HG03045 (cell line): Measurements from ENCODE around the gene ADAM10.
A peak's percentile ranks its signal among the peaks of the same experiment; 100 is the strongest.

Experiments
- ATAC-seq: cut with Tn5 transposase; IDR thresholded peaks from one replicate; pipeline ENCODE4 v1.9.1; 2021; ENCODE audit warnings: mild to moderate bottlenecking, moderate library complexity; ENCODE audit not compliant: unreplicated experiment

Gene ADAM10

GRCh38 chr15:58760385-58761009, 11.0 kb upstream of the ADAM10 start:
- no peak for ATAC-seq

- no peak for ATAC-seq
These were observed 8.6 kb upstream of the ADAM10 start for GRCh38 chr15:58758141-58758540.

GRCh38 chr15:58755956-58756355, 6.4 kb upstream of the ADAM10 start:
- ATAC-seq, result no peak

GRCh38 chr15:58755350-58755749, 5.8 kb upstream of the ADAM10 start:
- no peak for ATAC-seq

GRCh38 chr15:58752716-58753115, 3.2 kb upstream of the ADAM10 start:
- no peak for ATAC-seq

DNA sequence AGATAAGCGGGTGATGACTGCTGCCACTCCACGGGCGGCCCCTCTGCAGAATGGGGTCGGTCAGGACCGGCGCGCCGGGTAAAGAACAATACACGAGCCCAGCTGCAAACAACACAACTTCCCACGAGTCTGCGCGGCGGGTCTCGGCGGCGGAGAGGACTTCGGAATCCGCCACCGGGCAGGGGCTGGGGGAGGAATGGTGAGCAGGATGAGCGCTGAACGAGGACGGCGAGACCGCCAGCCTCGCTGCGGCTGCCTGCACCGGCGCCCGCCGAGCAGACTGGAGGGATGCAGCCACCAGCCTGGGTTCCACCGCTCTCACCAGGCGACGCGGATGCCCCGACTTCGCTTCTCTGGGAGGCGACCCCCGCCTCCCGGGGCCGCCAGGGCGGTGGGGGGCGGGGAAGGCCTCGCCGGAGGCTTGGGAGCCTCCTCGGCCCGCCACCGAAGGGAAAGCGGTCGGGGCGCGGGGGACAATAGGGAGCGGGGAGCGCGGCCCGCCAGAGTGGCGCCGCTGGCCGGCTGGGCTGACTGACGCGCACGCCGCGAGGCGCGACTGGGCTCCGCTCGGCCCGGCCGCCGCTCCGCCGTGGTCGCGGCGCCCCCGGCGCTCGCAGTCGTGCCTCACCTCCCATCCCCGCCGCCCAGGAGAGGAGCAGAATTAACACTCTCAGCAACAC, 515 bp downstream of the ADAM10 start:
- ATAC-seq, result peak; percentile 38

DNA sequence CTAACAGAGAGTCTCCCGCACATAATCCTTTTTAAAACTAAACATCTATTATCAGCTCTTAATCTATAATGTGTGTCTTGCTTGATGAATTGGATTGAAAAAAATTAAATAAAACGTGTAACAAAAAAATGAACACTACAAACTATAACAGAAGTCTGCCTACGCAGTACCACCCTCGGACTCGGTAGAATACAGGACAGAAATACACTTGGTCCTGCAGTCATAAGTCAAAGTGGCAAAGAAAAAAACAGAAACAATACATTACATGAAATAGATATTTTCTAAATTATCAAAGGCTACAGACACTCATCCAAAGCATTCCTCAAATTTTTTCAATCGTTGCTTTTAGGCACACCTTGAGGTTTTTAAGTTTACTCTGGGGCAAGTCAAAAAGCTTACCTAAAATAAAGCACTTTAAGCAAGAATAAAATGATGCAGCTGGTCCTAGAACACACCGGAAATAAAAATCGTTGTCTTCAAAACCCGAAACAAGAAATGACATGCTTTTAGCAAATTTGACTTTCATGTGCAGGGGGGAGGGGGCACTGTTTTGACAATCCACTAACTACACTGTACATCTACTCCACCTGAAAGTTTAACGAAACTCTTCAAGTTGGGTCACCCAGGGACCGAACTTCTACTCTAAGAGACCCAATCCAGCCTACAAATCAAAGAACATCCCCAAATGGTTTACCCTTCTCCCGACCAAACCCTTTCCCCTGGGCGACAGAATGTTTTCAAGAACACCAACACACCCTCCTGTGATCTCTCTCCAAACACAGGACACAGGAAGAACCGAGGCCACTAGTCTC, 1.3 kb downstream of the ADAM10 start:
- no peak for ATAC-seq

DNA sequence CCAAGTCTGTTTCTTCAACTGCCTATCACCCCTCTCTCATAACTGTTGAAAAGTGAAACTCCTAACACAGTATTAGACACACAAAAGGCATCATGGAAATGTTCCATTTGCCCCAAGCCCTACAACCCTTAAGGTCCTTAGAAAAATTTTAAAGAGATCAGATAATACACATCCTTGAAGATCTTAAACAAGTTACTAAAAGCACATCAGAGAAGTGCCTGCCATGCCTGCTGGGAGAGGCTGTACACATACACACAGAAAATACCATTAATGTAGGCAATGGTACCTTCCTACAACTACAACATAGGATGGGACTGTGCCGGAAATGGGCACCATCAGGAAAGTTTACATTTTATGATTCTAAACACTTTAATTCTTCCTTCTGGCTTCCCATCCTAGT, 3.3 kb downstream of the ADAM10 start:
- no peak for ATAC-seq

DNA sequence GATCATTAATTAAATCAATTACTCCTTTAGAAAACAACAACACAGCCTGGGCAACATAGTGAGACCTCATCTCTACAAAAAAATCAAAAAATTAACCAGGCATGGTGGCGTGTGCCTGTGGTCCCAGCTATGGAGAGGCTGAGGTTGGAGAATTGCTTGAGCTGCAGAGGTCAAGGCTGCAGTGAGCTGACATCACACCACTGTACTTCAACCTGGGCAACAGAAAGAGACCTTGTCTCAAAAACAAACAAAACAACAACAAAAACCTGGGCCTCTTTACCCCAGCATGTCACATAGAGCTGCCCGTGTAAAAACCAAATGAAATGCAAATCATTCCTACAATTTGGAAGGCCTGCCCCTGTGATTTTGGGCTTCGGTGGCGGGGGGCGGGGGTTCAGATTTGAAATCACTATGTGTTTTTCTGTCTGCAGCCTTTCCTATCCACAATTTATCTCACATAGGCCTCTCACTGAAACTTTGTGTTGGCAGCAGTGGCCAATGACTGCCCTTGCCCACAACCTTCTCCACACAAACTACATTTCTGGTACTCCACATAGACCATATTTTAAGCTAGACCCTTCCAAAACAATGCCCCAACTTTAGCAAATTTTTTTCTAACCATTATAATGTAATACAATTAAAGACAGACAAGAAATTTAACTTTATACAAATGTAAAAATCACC, 6.5 kb downstream of the ADAM10 start:
- no peak for ATAC-seq

DNA sequence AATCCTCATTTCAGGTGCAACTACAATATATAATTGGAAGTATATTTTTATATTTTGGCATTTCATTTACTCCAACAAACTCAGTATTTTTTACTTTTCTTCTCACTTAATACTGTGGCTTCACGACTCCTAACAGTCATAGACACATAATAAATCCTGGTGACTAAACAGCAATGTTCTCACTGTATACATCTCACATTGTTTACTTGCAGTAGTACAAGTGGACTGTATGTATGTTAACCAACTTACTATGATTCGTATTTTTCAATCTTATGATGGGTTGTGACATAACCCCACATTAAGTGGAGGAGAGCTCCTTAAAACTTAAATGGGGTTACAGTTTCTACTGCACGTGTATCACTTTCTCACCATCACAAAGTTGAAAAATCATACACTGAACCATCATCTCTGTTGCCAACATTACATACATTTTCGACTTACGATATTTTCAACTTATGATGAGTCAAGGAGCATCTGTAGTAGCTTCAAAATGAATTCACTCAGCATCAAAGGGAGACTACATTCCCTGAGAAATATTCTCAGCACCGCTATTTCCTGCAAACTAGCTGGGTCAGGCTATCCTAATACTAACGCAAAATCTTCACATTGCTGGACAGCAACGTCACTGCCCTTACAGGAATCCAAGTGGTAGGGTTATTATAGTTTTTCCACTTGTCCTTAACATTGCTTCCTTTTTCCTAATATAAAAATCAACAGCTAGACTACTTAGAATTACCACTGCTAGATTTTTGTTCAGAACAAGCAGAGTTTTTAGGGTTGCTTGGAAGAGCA, 7.3 kb downstream of the ADAM10 start:
- ATAC-seq, result no peak

GRCh38 chr15:58741032-58741431, 8.5 kb downstream of the ADAM10 start:
- ATAC-seq, result no peak

DNA sequence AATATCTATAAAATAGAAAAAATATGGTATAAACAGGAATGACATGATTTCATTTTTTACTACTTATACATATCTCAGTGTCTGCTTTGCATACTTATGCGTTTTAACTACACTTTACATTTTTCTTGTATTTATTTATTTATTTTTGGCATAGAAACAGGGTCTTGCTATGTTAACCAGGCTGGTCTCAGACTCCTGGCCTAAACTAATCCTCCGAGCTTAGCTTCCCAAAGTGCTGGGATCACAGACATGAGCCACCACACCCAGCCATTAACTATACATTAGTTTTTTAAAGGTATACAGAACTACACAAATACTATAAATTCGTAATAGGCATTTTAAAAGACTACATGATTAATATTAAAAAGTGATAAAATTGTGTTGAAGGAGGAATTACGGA, 9.1 kb downstream of the ADAM10 start:
- no peak for ATAC-seq

DNA sequence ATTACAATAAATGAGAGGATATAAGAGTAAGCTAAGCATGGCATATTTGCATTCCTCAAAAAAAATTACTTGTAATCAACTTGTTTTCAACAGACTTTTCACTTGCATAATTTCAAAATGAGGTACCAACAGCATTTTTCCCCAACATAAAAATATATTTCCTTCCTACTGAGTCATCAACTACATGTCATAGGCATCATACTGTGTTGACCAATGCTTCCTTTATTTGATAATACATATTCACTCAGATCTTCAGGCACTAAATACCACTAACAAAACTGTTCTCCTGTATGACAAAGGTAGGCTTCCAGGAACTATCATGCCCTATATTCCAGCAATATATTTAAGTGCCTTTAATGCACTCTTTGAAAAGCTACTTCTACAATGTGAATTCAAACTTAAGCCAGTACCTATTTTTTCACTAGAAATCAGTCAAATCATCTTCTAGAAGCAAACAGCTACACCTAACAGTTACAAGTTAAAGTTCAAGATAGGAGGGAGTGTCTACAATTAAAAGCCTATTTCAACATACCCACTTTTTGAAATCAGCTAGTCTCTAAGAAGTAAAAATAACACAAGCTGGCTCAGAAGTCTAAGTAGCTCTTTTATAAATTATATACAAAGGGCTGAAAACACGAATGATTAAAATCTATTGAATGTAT, 11.3 kb downstream of the ADAM10 start:
- no peak for ATAC-seq

GRCh38 chr15:58737298-58737697, 12.2 kb downstream of the ADAM10 start:
- ATAC-seq, result no peak

DNA sequence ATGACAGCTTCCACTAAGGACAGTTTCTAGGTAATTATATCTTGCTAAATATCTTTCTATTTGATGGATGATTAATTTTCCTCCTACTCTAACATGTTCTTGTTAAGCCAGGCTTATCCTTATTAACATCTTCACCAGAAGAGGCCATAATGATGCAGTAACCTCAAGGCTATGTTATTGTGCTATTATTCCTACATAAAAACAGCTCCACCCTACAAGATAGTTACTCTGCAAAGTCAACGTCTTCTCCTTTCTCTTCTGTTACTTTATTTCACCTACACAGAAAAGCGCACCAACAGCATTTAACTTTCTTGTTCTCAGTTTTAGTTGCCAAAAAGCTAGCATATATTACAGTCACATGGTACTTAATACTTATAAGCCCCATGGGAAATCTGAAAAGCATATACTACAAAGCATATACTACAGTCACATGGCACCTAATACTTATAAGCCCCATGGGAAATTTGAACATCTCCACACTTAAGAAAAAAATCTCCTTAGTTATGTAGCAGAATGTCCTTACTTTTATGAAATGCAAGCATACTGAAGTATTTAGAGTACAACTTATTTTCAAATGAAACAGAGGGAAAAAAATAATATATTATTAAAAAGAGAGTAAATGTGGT, 13.4 kb downstream of the ADAM10 start:
- ATAC-seq, result no peak

DNA sequence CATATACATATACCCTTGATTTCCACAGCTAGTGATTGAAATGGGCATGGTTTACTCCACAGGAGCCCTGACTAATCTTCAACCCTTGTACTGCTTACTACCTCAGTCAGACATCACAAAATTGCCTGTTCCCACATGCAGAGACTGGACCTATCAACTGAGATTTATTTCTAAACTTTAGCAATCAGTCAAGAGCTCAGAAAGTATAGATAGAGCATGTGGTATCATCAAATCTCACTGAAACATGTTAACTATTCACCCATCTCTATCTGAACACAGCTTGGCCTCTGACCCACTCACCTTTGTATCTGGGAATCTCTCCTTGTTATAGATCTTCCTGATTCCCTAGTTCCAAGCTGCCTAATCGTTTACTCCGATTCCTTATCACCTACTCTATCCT, 14.6 kb downstream of the ADAM10 start:
- no peak for ATAC-seq

DNA sequence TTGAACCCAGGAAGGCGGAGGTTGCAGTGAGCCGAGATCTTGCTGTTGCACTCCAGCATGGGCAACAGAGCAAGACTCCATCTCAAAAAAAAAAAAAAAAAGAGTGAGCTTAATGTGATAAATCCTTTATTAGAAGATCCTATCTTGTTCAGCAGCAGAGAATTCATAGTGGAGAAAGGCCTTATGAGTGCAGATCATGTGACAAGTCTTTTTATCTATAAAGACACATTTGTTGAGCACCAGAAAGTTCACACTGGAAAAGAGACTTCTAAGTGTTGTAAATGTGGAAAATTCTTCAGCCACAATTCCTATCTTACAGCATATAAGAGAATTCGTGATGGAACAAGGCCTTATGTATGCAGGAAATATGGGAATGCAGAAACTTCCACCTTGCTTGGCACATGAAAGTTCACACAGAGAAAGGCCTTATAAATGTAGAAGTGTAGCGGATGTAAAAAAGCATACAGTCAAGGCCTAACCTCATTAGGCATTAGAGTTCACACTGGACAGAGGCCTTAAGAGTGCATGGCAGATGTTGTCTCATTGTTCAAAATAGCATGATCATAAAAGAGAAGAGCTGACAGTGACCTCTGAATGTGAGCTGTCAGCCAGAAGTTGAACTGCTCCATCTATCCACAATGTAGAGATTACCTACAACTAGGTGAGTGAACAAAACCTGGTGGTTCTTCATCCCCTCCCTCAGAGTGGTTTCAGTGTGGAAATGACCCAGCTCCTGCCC, 16.7 kb downstream of the ADAM10 start:
- ATAC-seq, result no peak

DNA sequence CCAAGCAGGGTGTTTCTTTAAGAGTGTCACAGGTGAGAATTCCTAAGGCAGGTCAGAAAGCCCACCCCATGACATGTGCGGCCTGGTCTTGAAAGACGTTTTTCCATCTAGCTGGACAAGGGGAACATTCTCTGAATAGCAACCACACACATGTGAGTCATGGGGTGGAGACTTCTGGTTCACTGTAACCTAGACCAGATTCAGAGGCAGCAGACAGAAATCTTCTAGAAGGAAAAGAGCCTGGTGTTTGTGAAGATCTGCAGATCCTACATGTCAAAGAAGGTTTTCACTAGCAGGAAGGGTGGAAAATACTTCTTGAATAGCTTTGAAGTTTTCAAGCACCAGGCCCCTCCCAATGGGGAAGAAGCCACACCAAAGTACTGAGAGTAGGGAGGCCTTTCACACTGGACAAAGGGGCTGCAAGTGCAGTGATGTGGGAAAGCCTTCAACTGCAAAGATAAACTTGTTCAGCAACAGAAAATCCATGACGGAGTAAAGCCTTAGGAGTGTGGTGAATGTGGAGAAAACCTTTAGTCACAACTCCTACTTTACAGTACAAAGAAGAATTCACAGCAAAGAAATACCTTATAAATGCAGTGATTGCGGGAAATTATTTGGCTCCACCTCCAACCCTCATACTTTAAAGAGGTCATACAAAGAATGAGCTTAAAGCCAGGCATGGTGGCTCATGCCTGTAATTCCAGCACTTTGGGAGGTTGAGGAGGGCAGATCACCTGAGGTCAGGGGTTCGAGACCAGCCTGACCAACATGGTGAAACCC, 17.6 kb downstream of the ADAM10 start:
- ATAC-seq, result no peak
